ENCODE data around the gene BEND6. TPM values are rescaled to one million over a fixed set of nuclear protein-coding genes. Genes with fewer than 3 reads are reported as not detected.

Gene BEND6
- polyA plus RNA-seq, 1 of the 3 experiments (the other 2 are of a cell fraction) = 6.9 TPM

- 92% methylated on average over 1 of the region's 1 CpG for WGBS (ENCODE audit: low lambda C conversion rate)
- Histone ChIP-seq H3K36me3 (replicated peaks in 1 of 2; ENCODE audit: control insufficient read depth in 1 of 2, insufficient read depth in 2 of 2, low read length in 1 of 2) (no peaks in the 10 kb centered on the region), H3K4me1 (ENCODE audit: control insufficient read depth in 1 of 2, insufficient read depth in 2 of 2, low read depth in 1 of 2, low read length in 1 of 2) (peaks cover 0 to 16% of the 10 kb centered on the region in 2 experiments; a peak in 2 of 4 replicates), H3K27me3 (ENCODE audit: insufficient read depth) (no peaks in the 10 kb centered on the region), H3K9me2 (no peaks in the 10 kb centered on the region), H3K9me3 (no peaks in the 10 kb centered on the region), H3K4me3 (ENCODE audit: low read depth in 2 of 2, low read length in 1 of 2) (no peak overlapping the region), H2AFZ (ENCODE audit: low read depth) (no peak overlapping the region), H4K20me1 (ENCODE audit: insufficient read depth) (no peaks in the 10 kb centered on the region), H3K27ac (ENCODE audit: low read depth in 2 of 2, low read length in 1 of 2) (no peak overlapping the region), H3K79me2 (ENCODE audit: insufficient read depth) (peaks cover 5% of the 10 kb centered on the region; the same call in 1 of the 2 replicates), H3F3A (replicated peaks; ENCODE audit: insufficient read depth) (peaks cover 9% of the 10 kb centered on the region), H3K9ac (no peak overlapping the region), H3K4me2 (no peak overlapping the region)
- TF ChIP-seq RXRA (IDR thresholded peaks at IDR 0.05; ENCODE audit: borderline replicate concordance, low read depth) = no peak
- no peak for TF ChIP-seq TCF12 (IDR thresholded peaks at IDR 0.05)
- no peak for TF ChIP-seq EP300 (IDR thresholded peaks at IDR 0.05; ENCODE audit: borderline replicate concordance in 1 of 2, low read depth in 1 of 2, low read length in 1 of 2)
- TF ChIP-seq FOXJ3 (CRISPR knock-in tag; IDR thresholded peaks at IDR 0.05) = no peak
- TF ChIP-seq RCOR1 (IDR thresholded peaks at IDR 0.05; ENCODE audit: low read length) = no peak
- TF ChIP-seq GATA2 (CRISPR knock-in tag; IDR thresholded peaks at IDR 0.05) = no peak
- no peak for TF ChIP-seq MAX (IDR thresholded peaks at IDR 0.05; ENCODE audit: low read depth)
- TF ChIP-seq JUND (IDR thresholded peaks at IDR 0.05) = no peak
- TF ChIP-seq RFX5 (IDR thresholded peaks at IDR 0.05; ENCODE audit: low read length) = no peak
- no peak for TF ChIP-seq FOSL2 (IDR thresholded peaks at IDR 0.05; ENCODE audit: borderline replicate concordance, low read depth)
- TF ChIP-seq REST (IDR thresholded peaks at IDR 0.05; ENCODE audit: low read depth, low read length) = no peak
- TF ChIP-seq SIN3A (IDR thresholded peaks at IDR 0.05; ENCODE audit: borderline replicate concordance, low read depth, low read length) = no peak
- no peak for TF ChIP-seq MEF2A (IDR thresholded peaks at IDR 0.05; ENCODE audit: borderline replicate concordance, low read depth)
- no peak for TF ChIP-seq EZH2phosphoT487 (IDR thresholded peaks at IDR 0.05; ENCODE audit: borderline replicate concordance, low read depth)
- TF ChIP-seq NRF1 (IDR thresholded peaks at IDR 0.05; ENCODE audit: low read depth, low read length) = no peak
- ChIA-PET POLR2A (no interaction called here), CTCF (interaction anchor here (1.5 to 2.7 kb wide), 4 partner anchors 10 to 62 kb away, joined by 5 to 12 read pairs (median 7); partner anchors contain the start of gene BEND6)
- no peak for DNase-seq
Measured at GRCh38 chr6:56965126-56965525, 10.2 kb downstream of the BEND6 start.

- no peak for DNase-seq
- 100% methylated on average over 1 of the region's 1 CpG for WGBS (ENCODE audit: low lambda C conversion rate)
- no peaks in the 10 kb centered on the region for H4K20me1 ChIP-seq (ENCODE audit: insufficient read depth)
- H3K27ac ChIP-seq (ENCODE audit: low read depth in 2 of 2, low read length in 1 of 2) = no peak overlapping the region
- no peaks in the 10 kb centered on the region for H3K9me3 ChIP-seq
- CTCF ChIA-PET = no interaction called here
- H3K4me2 ChIP-seq = no peak overlapping the region
- no peak overlapping the region for H3K4me3 ChIP-seq (ENCODE audit: low read depth in 2 of 2, low read length in 1 of 2)
- no peaks in the 10 kb centered on the region for H3K27me3 ChIP-seq (ENCODE audit: insufficient read depth)
- no peak overlapping the region for H3K9ac ChIP-seq
- H3K9me2 ChIP-seq = no peaks in the 10 kb centered on the region
- H2AFZ ChIP-seq (ENCODE audit: low read depth) = no peak overlapping the region
- H3K79me2 ChIP-seq (ENCODE audit: insufficient read depth) = peaks cover 5% of the 10 kb centered on the region; the same call in 1 of the 2 replicates
- POLR2A ChIA-PET = no interaction called here
- peaks cover 0 to 18% of the 10 kb centered on the region in 2 experiments for H3K36me3 ChIP-seq (replicated peaks in 1 of 2; ENCODE audit: control insufficient read depth in 1 of 2, insufficient read depth in 2 of 2, low read length in 1 of 2)
- H3F3A ChIP-seq (replicated peaks; ENCODE audit: insufficient read depth) = no peaks in the 10 kb centered on the region
- no peaks in the 10 kb centered on the region for H3K4me1 ChIP-seq (ENCODE audit: control insufficient read depth in 1 of 2, insufficient read depth in 2 of 2, low read depth in 1 of 2, low read length in 1 of 2)
- TF ChIP-seq REST (IDR thresholded peaks at IDR 0.05; ENCODE audit: low read depth, low read length) (no peak), RCOR1 (IDR thresholded peaks at IDR 0.05; ENCODE audit: low read length) (no peak), FOXM1 (IDR thresholded peaks at IDR 0.05; ENCODE audit: low read depth) (no peak), SIN3A (IDR thresholded peaks at IDR 0.05; ENCODE audit: borderline replicate concordance, low read depth, low read length) (no peak), FOSL2 (IDR thresholded peaks at IDR 0.05; ENCODE audit: borderline replicate concordance, low read depth) (no peak), YY1 (IDR thresholded peaks at IDR 0.05; ENCODE audit: low read depth) (no peak), NRF1 (IDR thresholded peaks at IDR 0.05; ENCODE audit: low read depth, low read length) (no peak), GABPA (IDR thresholded peaks at IDR 0.05; ENCODE audit: low read depth) (no peak), SMC3 (IDR thresholded peaks at IDR 0.05; ENCODE audit: low read depth, low read length) (no peak), MAX (IDR thresholded peaks at IDR 0.05; ENCODE audit: low read depth) (no peak)
Measured at GRCh38 chr6:56970849-56971248, 15.9 kb downstream of the BEND6 start.
